D341Med (cell line): ENCODE results near the gene AFTPH.

Source experiments
- DNase-seq: peaks from one replicate; pipeline ENCODE4 v3.0.0; 2012; ENCODE audit warnings: low spot score

AFTPH gene

DNA sequence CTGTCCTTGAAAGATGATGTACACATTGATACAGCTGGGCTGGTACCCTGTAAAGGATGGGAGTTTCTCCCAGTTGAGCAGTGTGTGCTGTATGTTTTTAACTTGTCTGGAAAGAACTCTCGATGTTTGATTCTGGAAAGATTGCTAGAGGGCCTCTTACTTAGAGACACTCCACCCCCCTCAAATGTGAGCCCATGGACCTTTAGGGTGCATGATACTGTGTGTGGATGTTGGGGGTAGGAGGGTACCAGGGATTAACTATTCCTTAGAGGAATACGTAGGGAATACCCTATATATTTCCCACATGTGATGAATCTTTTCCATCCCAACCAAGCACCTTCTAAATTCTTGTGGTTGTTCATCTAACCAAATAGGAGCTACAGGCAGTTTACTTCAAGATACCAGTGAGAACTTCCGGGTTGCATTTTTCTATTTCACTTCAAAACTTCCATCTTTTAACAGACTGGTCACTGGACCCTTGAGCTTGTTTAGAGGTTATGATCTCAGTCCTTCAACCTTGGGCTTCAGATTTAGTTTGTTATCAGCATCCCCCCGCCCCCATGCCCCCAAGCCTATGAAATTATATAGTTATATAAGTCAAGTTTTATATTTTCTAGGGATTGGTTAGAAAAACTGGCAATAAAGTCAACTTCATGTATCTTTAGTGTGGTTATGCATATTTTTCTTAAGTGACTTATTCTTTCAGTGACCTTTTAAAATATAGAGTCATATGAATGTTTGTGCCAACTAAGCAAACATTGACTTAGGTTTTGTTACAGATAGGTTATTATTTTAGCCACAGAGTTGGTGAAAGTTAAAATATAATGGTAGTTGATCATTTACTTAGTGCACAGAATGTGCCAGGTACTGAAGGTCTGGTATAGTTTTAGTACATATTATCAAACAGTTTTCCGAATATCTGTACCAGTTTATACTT is 18.2 kb downstream of the AFTPH start:
- DNase-seq: no peak

DNA sequence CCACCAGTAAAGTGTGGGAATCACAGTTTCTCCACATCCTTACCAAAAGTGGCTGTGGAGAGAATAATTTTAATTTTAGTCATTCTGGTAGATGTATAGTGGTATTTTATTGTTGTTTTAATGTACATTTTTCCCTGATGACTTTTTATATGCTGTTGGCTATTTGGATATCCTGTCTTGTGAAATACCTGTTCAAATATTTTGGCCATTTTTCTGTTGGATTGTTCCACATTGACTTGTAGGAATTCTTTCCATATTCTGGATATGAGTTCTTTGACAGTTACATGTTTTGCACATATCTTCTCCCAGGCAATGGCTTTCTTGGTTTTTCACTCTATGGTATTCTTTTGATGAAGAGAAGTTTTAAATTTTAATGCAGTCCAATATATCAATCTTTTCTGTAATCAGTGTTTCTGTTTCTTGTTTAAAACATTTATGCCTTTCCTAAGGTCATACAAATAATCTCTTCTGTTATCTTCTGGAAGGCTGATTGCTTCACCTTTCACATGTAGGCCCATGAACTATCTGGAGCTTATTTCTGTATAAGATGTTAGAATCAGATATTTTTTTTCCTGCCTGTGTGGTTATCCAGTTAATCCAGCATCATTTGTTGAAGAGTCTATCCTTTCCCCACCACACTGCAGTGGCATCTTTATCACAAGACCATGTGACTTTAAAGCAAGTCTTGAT is 19.0 kb downstream of the AFTPH start:
- DNase-seq: no peak

DNA sequence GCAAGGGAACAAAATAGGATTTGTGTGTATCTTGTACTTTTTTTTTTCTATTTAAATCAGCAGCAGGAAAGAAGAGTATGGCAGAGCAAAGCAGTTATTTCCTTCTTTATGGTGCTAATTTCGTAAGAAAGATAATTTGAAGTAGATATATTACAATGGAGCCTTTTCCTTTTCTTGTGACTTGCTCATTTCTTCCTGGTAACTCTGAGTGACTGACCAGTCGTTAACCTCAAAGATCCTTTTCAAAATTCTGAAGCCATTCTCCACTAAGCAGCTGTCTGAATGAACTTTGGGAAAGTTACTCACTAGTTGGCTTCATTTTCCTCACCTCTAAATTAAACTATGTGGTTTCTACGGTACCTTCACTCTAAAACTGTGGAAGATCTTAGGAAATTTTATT is 24.6 kb downstream of the AFTPH start:
- DNase-seq: no peak

DNA sequence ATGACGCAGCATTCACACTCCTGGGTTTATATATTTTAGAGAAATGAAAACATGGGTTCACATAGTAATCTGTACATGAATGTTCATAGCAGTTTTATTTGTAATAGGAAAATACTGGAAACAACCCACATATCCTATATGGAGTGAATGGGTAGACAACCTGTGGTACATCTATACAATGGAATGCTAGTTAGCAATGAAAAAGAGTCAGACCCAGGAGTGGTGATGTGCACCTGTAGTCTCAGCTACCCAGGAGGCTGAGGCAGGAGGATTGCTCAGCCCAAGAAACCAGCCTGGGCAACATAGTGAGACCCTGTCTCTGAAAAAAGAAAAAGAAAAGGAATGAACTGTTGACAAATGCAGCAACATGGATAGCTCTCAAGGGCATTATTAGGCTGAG is 25.9 kb downstream of the AFTPH start:
- DNase-seq: no peak

DNA sequence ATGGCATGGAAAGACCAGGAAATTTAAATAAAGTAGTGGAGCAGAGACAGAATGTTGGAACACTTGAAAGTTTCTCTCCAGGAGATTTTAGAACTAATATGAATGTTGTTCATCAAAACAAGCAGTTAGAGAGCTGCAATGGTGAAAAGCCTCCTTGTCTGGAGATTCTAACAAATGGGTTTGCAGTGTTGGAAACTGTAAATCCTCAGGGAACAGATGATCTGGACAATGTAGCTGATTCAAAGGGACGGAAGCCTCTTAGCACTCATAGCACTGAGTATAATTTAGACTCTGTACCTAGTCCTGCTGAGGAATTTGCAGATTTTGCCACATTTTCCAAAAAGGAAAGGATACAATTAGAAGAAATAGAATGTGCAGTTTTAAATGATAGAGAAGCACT is 27.7 kb downstream of the AFTPH start:
- DNase-seq: no peak

DNA sequence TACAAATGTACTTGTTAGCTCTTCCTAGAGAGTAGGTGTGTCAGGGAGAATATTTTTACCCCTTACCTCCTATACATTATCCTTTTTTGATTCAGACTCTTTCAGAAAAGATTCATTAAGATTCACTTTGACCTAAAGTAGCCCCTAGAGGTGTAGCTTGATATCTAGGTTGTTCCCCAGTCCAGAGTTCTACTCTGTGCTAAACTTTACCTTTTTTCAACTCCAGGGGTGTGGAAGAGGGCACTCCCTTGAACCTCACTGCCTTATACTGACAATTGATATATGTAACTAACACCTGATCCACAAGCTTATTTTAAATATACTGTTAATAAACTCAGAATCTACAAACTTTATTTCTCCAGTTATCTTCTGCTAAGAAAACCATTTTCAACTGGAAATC is 30.0 kb downstream of the AFTPH start:
- no peak for DNase-seq

DNA sequence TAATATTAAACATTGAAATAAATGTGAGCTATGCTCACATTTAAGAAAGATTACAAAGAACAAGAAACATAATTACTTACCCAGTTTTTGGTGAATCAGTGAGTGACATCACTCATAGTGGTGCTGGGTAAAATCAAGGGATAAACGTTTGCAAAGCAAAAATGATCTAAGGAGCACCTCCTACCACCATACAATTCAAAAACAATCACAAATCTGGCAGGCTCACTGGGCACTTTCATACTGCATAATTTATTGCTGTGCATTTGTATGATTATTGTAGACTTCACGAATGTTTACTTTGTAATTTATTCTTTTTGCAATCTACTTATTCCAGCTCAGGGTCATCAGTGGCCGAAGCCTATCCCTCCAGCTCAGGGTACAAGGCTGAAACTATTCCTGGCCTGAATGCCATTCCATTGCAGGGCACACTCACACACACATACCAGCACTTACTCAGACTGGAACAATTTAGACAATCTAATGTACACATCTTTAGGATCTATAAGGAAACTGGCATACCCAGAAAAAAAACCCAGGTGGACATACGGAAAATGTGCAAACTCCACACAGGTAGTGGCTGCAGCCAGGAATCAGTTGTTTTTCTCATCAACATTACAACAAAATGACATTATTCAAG is 34.4 kb downstream of the AFTPH start:
- no peak for DNase-seq

DNA sequence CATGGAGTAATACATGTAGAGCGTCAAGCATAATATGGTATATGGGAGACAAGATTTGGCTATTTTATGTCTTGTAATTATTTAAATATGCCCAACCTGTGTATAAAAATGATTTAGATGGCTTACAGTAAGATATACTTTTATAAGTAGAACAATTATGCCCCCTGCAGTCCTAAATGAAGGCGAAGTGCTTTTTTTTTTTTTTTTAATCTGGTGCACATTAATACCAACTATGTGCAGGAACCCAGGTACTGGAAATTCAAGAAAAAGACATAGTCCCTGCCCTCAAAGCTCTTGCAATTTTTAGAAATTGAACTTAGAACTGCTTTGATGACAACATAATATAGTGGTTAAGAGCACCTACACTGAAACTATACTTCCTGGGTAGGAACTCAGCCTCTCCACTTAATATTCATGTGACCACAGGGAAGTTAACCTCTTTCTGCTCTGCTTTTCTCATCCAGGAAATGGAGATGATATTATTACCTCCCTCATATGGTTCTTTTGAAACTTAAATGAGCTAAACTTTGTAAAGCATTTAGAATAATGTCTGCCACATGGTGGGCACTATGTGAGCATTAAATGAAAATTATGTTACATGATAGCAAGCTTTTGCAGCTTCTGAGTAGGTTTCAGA is 38.1 kb downstream of the AFTPH start:
- no peak for DNase-seq

DNA sequence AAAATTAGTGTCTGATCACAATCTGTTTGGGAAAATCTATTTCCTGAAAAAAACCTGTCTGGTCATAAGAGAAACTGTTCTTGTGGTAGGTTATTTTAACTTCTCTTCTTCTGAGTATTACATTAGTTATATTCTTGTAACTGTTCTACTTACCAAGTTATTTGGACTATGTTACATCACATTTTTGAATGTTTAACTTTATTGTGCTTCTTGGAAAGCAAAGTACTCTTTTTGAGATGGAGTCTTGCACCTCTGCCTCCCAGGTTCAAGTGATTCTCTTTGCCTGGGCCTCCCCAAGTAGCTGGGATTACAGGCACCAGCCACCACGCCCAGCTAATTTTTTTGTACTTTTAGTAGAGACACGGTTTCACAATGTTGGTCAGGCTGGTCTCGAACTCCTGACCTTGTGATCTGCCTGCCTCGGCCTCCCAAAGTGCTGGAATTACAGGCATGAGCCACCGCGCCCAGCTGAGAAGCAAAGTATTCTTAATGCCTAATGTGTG is 39.4 kb downstream of the AFTPH start:
- DNase-seq: no peak

DNA sequence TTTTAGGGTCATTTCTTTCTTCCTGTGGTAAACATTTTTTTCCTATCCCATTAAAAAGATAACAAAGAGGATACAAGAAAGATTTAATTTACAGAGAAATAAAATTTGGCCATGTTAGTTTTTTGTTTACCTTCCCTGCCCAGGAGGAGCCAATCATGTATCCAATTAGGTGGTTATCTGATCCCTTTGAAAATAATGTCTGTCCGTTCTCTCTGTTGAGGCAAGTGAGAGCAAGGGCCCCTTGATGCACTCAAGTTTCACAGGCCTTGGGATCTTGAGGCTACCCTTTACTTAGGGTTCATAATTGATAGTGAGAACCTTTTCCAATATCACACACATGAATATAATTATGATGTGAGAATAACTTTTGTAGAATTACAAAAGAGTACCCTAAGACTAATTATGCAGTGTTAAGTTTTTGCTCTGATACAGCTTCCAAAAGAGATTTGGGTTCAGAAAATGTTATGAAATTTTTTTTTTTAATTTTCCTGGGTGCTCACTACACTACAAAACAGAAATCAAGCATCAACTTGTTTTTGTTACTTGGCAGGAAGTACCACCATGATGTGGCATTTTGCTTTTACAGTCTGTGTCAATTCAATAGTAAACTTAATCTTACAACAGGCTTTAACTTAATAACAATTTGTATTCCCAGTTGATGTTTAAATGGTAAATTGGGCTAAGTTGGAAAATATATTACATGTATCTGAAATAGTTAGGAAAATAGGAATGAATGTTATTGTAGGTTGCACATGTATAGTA is 42.0 kb downstream of the AFTPH start:
- no peak for DNase-seq

DNA sequence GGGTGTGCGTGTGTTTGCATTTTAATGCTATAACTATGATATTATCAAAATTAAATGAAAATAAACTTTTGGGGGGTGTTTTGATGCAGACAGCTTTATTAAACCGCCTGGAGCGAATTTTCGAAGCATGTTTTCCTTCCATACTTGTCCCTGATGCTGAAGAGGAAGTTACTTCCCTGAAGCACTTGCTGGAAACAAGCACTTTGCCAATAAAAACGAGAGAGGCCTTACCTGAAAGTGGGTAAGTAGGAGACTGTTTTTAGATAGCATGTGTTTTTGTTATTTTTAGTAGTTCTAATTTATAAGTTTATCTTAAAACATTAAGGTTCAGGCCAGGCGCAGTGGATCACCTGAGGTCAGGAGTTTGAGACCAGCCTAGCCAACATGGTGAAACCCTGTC is 43.3 kb downstream of the AFTPH start:
- DNase-seq: no peak

DNA sequence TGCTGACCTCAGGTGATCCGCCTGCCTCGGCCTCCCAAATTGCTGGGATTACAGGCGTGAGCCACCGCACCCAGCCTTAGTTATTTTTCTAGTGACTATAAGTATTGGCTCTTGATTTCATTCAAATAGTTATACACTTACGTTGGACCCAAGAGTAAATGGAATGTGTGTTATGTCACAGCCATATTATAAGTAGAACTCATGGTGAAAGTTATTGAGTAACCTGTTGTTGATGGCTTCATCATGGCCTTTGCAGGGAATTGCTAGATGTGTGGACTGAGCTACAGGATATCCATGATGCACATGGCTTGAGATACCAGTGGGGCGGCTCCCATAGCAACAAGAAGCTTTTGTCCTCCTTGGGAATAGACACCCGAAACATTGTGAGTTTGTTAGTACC is 44.7 kb downstream of the AFTPH start:
- DNase-seq: no peak

DNA sequence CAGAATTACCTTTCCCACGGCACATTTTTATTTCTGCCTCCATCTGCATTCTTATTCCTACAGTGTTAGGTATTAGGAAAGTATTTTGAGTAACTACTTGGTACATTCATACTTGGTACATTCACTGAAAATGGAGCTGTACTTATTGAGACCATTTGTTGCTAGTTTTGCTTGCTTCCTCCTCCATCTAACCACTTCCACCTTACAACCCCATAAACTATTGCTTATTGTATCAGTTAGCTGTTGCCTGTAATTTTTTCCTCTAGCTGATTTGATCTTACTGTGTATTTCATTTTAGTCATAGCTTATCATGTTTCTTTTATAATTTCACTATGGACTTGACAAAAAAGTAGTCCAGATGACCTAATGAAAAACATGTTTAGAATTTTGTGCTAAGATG is 50.7 kb downstream of the AFTPH start:
- no peak for DNase-seq

DNA sequence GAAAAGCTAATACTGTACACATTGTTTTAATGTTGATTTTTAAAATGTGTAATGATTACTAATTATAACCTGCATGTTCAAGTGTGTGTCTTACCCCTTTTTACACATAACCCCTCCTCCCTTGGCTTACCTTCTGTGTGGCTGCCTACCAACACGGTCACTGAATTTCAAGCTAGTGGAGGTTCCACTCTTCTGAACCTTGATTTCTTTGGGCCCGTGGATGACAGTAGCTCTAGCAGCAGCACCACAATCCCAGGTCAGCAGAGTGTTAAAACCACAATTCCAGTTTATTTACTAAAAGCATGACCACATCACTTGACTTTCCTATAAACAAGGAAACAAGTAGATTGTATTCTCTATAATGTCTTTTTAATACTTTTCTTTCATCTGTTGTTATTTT is 56.9 kb downstream of the AFTPH start:
- DNase-seq: no peak

DNA sequence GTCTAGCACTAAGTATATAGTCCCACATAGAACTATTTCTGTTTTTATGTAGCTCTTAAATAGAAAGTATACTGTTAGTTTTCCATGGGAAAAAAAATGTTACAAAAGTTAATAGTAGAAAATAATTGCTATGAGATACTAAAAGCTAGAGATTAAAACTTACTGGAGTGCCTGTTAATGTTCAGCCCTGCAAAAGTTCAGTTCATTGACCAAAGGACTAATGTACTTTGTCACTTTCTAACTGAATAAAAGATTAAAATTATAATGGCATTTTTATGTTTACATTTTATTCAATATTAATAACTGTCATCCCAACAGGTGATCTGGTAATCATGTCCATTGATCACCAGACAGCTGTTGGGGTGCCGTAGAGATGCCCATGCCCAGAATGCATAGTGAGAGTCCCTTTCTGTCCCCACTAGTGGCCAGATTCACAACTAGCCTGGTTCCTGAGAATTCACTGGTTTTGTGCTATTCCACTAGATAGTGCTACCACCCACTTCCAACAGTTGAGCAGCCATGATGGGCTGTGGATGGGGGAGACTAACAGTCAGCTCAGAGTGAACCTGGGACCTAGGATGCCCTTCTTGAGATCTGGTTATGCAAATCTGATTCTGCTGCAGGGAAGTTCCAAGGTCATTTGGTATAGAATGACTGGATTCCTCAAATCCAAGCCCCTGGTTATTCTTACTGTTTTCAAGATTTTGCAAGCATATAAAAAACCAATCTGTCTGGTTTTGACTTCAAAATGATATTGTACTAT is 57.8 kb downstream of the AFTPH start:
- no peak for DNase-seq

DNA sequence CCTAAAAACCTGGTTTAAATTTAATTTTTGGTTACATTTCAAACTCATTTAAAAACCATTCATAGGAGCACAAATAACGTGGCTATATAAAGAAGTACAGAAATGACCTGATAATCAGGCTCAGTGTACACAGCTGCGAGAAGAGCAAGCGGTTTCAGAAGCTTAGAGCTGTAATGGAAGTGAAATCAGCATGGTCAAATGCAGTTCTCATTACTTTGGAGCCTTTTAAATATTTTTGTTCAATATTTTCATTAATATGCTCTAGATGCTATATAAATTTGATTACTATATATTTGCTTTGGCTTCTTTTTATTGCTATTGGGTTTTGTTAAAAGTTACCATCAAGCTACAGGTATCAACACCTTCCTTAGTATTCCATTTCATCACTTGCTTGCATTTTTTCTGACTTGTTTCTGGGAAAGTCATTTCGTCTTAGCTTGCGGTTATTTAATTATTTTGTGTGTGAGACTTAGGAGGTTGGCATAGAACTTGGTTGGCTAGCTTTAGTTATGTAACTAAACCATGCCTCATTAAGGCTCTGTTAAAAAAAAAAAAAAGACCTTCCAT is 58.7 kb downstream of the AFTPH start:
- DNase-seq: no peak

DNA sequence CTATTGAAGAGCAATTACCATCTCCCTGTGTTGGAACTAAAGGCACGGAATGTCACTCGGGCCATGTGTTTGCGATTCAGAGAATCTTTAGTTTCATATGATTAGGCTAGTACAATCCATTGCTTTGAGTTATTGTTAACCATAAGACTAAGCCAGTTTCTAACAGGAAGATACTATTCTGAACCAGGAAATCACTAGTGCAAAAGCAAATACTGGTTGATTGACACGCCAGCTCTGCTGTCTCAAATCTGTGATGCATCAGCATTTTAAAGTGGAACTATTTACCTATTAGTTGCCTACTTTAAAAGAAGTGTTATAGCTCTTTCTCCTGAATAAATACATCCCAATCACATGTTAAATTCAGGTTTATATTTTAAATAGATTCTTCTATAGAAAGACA is 61.9 kb downstream of the AFTPH start:
- DNase-seq: no peak

DNA sequence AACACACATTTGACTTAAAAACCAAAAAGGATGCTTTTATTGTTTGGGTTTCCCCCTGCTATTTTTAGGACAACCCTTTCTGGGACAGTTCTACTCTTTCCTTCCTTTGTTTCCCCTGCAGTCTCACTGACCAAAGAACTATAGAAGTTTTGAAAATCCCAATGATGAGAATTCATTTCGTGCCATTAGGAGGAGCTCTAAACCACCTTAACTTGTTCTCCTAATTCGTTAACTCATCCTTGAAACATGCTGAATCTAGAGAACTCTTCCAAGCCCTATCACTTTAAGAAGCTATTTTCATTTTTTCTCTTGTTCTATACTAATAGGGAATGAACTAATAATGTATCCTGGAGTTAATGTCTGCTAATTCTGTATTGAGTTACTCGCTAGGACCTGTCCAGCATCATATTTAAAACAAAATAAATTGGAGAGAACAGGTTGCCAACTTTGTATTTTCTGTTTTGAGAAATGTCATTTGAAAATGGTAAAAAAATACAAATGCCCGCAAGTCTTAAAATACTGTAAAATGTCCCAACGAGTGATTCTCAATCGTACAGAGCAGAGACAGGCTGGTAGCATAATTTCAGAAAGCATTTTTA is 62.9 kb downstream of the AFTPH start:
- DNase-seq: no peak

DNA sequence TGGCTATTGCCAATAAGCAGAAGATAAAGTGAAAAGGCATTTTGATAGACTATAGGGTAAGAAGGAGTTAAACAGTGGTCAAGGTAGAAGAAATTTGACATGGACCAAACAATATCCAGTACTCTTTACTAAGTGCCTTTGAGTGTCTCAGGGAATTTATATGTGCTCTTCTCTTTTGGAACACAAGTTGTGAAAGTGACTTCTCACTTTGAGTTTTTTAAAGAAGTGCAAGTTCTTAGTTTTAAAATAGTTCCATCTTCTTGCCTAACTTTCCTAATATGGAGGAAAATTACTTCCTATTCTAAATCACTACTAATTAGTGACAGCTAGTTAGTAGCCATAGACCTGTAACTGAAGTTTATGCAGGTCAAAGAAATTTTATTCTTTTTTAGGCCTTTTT is 63.4 kb downstream of the AFTPH start:
- no peak for DNase-seq

DNA sequence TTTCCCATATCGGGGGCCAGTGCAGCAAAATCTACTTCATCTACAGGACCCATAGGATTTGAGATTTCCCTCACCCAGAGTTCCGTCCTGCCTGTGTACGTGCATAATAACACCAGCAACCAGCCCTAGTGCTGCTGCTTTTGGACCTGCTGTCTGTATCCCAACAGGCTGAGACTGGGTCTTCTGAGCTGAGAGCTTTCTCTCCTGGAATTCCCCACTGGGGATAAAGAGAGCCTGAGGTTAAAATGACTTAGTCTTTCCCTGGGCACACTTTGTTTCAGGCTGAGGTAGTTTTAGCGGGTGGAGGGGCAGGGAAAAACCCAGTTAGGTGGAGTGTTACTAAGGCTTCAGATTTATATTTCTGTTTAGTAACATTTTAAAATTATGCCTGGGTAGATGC is 67.1 kb downstream of the AFTPH start:
- DNase-seq: no peak
